IMR-90 (cell line): Measurements from ENCODE around the gene PLAAT3. TPM values are rescaled to one million over a fixed set of nuclear protein-coding genes. Genes with fewer than 3 reads are reported as not detected.

Experiments
- ATAC-seq: fragments of 200-7000 bp; cut with Tn5 transposase; 2 replicates; pipeline ENCODE4 v1.9.1; 2020; ENCODE audit warnings: low read depth, mild to moderate bottlenecking, moderate library complexity
- BruUV-seq: library from RNA; stranded (reverse); fragments of 400-500 nt; replicated peaks from 2 replicates; lab custom pipeline; 2021; lab: Mats Ljungman, UMichigan
- CTCF ChIA-PET: fragments of 300-600 bp; formaldehyde crosslinking; extraction: SDS; loops from one replicate; lab custom pipeline; 2021; ENCODE audit warnings: antibody characterized with exemption; lab: Yijun Ruan, JAX
- POLR2A ChIA-PET: fragments of 300-600 bp; sonication (Branson Sonifier 250); formaldehyde crosslinking; loops from one replicate; lab custom pipeline; 2022; ENCODE audit warnings: antibody characterized with exemption; ENCODE audit not compliant: unreplicated experiment; lab: Charles Lee
- DNase-seq: peaks from one replicate; pipeline ENCODE4 v3.0.0; 2013
- H2AFZ ChIP-seq: replicated peaks from 2 replicates; pipeline ENCODE3; 2013; ENCODE audit warnings: low read length, mild to moderate bottlenecking; ENCODE audit not compliant: poor library complexity
- H2AK5ac ChIP-seq: 2 replicates; pipeline ENCODE4 v1.6.1; 2013; ENCODE audit warnings: low read depth, low read length, inconsistent platforms
- H2AK9ac ChIP-seq: replicated peaks from 2 replicates; pipeline ENCODE3; 2013; ENCODE audit warnings: mild to moderate bottlenecking, low read depth, low read length, moderate library complexity; ENCODE audit not compliant: poor library complexity
- H2BK120ac ChIP-seq: 2 replicates; pipeline ENCODE4 v1.6.1; 2013; ENCODE audit warnings: low read depth, low read length, inconsistent platforms
- H2BK15ac ChIP-seq: 3 replicates; pipeline ENCODE4 v1.6.1; 2013; ENCODE audit warnings: low read depth, low read length, inconsistent platforms
- H2BK20ac ChIP-seq: 2 replicates; pipeline ENCODE4 v1.6.1; 2013; ENCODE audit warnings: low read depth, mild to moderate bottlenecking, inconsistent platforms, low read length, moderate library complexity
- H2BK5ac ChIP-seq: 2 replicates; pipeline ENCODE4 v1.6.1; 2013; ENCODE audit warnings: mild to moderate bottlenecking, low read depth, low read length, inconsistent platforms; ENCODE audit not compliant: poor library complexity, severe bottlenecking
- H3K14ac ChIP-seq: replicated peaks from 2 replicates; pipeline ENCODE4 v1.6.1; 2013; ENCODE audit warnings: low read depth, low read length, inconsistent platforms
- H3K18ac ChIP-seq: 2 replicates; pipeline ENCODE4 v1.6.1; 2013; ENCODE audit warnings: low read depth, low read length, control low read depth
- H3K23ac ChIP-seq: 2 replicates; pipeline ENCODE4 v1.6.1; 2013; ENCODE audit warnings: low read depth, low read length, inconsistent platforms
- H3K27ac ChIP-seq: 2 replicates; pipeline ENCODE4 v1.5.1; 2013; ENCODE audit warnings: mild to moderate bottlenecking, control low read depth, low read length; ENCODE audit not compliant: insufficient read depth
- H3K27me3 ChIP-seq: 2 replicates; pipeline ENCODE4 v1.6.1; 2013; ENCODE audit warnings: low read length; ENCODE audit not compliant: control insufficient read depth, insufficient read depth
- H3K36me3 ChIP-seq: 2 replicates; pipeline ENCODE4 v1.6.1; 2013; ENCODE audit warnings: low read length, mixed read lengths; ENCODE audit not compliant: control insufficient read depth, insufficient read depth
- H3K4ac ChIP-seq: 2 replicates; pipeline ENCODE4 v1.6.1; 2013; ENCODE audit warnings: low read depth, low read length, inconsistent platforms
- H3K4me1 ChIP-seq: 2 replicates; pipeline ENCODE4 v1.6.1; 2013; ENCODE audit warnings: low read length, mixed read lengths; ENCODE audit not compliant: control insufficient read depth, insufficient read depth
- H3K4me2 ChIP-seq: 2 replicates; pipeline ENCODE4 v1.6.1; 2013; ENCODE audit warnings: low read depth, mild to moderate bottlenecking, control low read depth, low read length, moderate library complexity
- H3K4me3 ChIP-seq: 2 replicates; pipeline ENCODE4 v1.5.1; 2013; ENCODE audit warnings: low read depth, mild to moderate bottlenecking, control low read depth, low read length, moderate library complexity; ENCODE audit not compliant: insufficient read depth
- H3K56ac ChIP-seq: 2 replicates; pipeline ENCODE4 v1.6.1; 2013; ENCODE audit warnings: low read length, inconsistent platforms; ENCODE audit not compliant: insufficient read depth; ENCODE audit errors: extremely low read depth
- H3K79me1 ChIP-seq, 2 experiments: 2 replicates each; pipeline ENCODE4 v1.6.1; 2013; ENCODE audit warnings: low read length in 2 of 2, inconsistent platforms in 1 of 2, low read depth in 1 of 2
- H3K9ac ChIP-seq: 2 replicates; pipeline ENCODE4 v1.6.1; 2013; ENCODE audit warnings: low read depth, low read length, control low read depth
- H3K9me1 ChIP-seq: 2 replicates; pipeline ENCODE4 v1.6.1; 2013; ENCODE audit warnings: low read length, inconsistent platforms; ENCODE audit not compliant: insufficient read depth
- H3K9me3 ChIP-seq: 2 replicates; pipeline ENCODE4 v1.6.1; 2013; ENCODE audit warnings: low read length; ENCODE audit not compliant: control insufficient read depth, insufficient read depth
- H4K20me1 ChIP-seq: 2 replicates; pipeline ENCODE4 v1.6.1; 2013; ENCODE audit warnings: low read length, inconsistent platforms; ENCODE audit not compliant: insufficient read depth
- H4K5ac ChIP-seq: 2 replicates; pipeline ENCODE4 v1.6.1; 2013; ENCODE audit warnings: mild to moderate bottlenecking, low read depth, low read length, control low read depth
- H4K8ac ChIP-seq, 2 experiments: 2 replicates each; pipeline ENCODE4 v1.6.1; 2013; ENCODE audit warnings: low read depth in 2 of 2, low read length in 2 of 2, control low read depth in 1 of 2, inconsistent platforms in 1 of 2
- H4K91ac ChIP-seq: 2 replicates; pipeline ENCODE4 v1.6.1; 2013; ENCODE audit warnings: low read depth, low read length, inconsistent platforms; ENCODE audit not compliant: insufficient read depth
- BHLHE40 ChIP-seq: fragments of 150-350 bp; IDR thresholded peaks from 2 replicates; pipeline ENCODE4 v1.6.1; 2016; ENCODE audit warnings: mild to moderate bottlenecking, low read depth, low read length
- CEBPB ChIP-seq: IDR thresholded peaks from 2 replicates; pipeline ENCODE4 v1.6.1; 2012; ENCODE audit warnings: low read depth, low read length, improper control_type of control experiment
- CHD1 ChIP-seq: IDR thresholded peaks from 2 replicates; pipeline ENCODE4 v1.6.1; 2012; ENCODE audit warnings: low read depth, low read length, improper control_type of control experiment
- FOS ChIP-seq: fragments of 150-350 bp; IDR thresholded peaks from 2 replicates; pipeline ENCODE4 v1.6.1; 2016; ENCODE audit warnings: low read depth, low read length
- MAFK ChIP-seq: IDR thresholded peaks from 2 replicates; pipeline ENCODE4 v1.6.1; 2012; ENCODE audit warnings: low read depth, low read length, improper control_type of control experiment
- MAZ ChIP-seq: IDR thresholded peaks from 2 replicates; pipeline ENCODE4 v1.6.1; 2012; ENCODE audit warnings: low read depth, mild to moderate bottlenecking, low read length, improper control_type of control experiment, moderate library complexity, borderline replicate concordance
- MXI1 ChIP-seq: IDR thresholded peaks from 2 replicates; pipeline ENCODE4 v1.6.1; 2012; ENCODE audit warnings: low read depth, mild to moderate bottlenecking, low read length, moderate library complexity, borderline replicate concordance
- POLR2A ChIP-seq: IDR thresholded peaks from 2 replicates; pipeline ENCODE4 v1.6.1; 2012; ENCODE audit warnings: mild to moderate bottlenecking, low read depth, low read length
- RAD21 ChIP-seq: IDR thresholded peaks from 2 replicates; pipeline ENCODE4 v1.6.1; 2012; ENCODE audit warnings: low read length, improper control_type of control experiment
- RCOR1 ChIP-seq: IDR thresholded peaks from 2 replicates; pipeline ENCODE4 v1.6.1; 2012; ENCODE audit warnings: mild to moderate bottlenecking, low read length, improper control_type of control experiment; ENCODE audit not compliant: insufficient replicate concordance
- RFX5 ChIP-seq: IDR thresholded peaks from 2 replicates; pipeline ENCODE4 v1.8.0; 2012; ENCODE audit warnings: low read depth, mild to moderate bottlenecking, low read length, moderate library complexity
- SMC3 ChIP-seq: fragments of 150-350 bp; IDR thresholded peaks from 2 replicates; pipeline ENCODE4 v1.6.1; 2016; ENCODE audit warnings: low read depth, mild to moderate bottlenecking, antibody characterized with exemption, low read length, moderate library complexity
- WGBS, 2 experiments: methylation state at CpG; one replicate each; pipeline versions ENCODE4 v1.1.5 to v1.1.7; 2013; ENCODE audit warnings: missing lambda C conversion rate in 2 of 2; ENCODE audit not compliant: insufficient read length in 1 of 2; ENCODE audit errors: extremely low coverage in 2 of 2; 5-methylcytosine and 5-hydroxymethylcytosine counted together
- dilution Hi-C: fragments of 300-500 bp; cut with HindIII; formaldehyde crosslinking; loops from one replicate; pipeline ENCODE4 v1.14.3; 2018; ENCODE audit warnings: low sequenced_read_pairs; ENCODE audit not compliant: unreplicated experiment
- in situ Hi-C: fragments of 300-500 bp; cut with MboI; formaldehyde crosslinking; loops from 3 replicates; pipeline ENCODE4 v1.14.3; 2019; ENCODE audit warnings: low sequenced_read_pairs, inconsistent platforms, mixed read lengths
- intact Hi-C: fragments of 100-400 bp; cut with micrococcal nuclease; formaldehyde crosslinking; loops from 2 replicates; pipeline ENCODE4 v1.10.0; 2022
- polyA plus RNA-seq, 3 experiments: library from polyadenylated mRNA; depleted of rRNA; stranded (reverse); fragments of >200 nt; gene quantifications; 2 replicates each; pipeline ENCODE4 v1.2.3, GENCODE V29; 2012; ENCODE audit warnings: low replicate concordance in 1 of 3
- total RNA-seq: library from RNA; depleted of rRNA; stranded (reverse); fragments of >200 nt; gene quantifications from 2 replicates; pipeline ENCODE4 v1.2.3, GENCODE V29; 2012
- TF ChIP-seq, protein P1 (sequence below): conservative IDR thresholded peaks from 2 replicates; pipeline ENCODE4 v1.5.1; 2012; ENCODE audit warnings: mild to moderate bottlenecking, low read depth, low read length, improper control_type of control experiment
- TF ChIP-seq, protein P2 (sequence below): fragments of 150-350 bp; IDR thresholded peaks from 2 replicates; pipeline ENCODE4 v1.6.1; 2016; ENCODE audit warnings: low read depth, mild to moderate bottlenecking, low read length, moderate library complexity, borderline replicate concordance
- TF ChIP-seq, protein P3 (sequence below): fragments of 150-350 bp; IDR thresholded peaks from 2 replicates; pipeline ENCODE4 v1.6.1; 2017; ENCODE audit warnings: mild to moderate bottlenecking, antibody characterized with exemption, low read length, low read depth

PLAAT3 gene
- total and polyA plus RNA-seq, 2 of the 4 experiments (the other 2 are of a cell fraction), result 3.2 to 3.9 TPM

DNA sequence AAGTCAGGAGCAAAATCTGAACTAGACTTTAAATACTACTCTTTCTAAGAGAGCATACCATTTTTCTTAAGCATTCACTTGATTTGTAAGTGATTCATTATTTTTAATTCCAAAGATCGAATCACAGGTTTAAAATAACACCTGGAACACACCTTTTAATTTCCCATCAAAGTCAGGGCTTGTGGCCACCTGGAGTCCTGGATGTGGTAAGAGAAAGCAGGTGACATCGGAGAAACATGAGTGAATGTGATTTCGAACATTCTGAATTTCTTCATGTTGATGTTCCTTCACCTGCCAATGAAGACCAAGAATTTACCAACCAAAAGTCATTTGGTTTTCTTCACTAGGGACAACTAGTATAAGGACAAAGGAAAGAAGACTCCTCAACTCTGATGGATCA lies 29.0 kb upstream of the PLAAT3 start:
- H3K27me3 ChIP-seq, result no peaks in the 10 kb centered on the region
- no peaks in the 10 kb centered on the region; the same call in 1 of the 2 replicates for H4K20me1 ChIP-seq
- no peak overlapping the region for H3K9ac ChIP-seq
- ChIA-PET CTCF (interaction anchor here (1.0 kb wide), 1 partner anchor 95 kb away, joined by 3 read pairs; no protein-coding TSS in a partner anchor), POLR2A (no interaction called here)
- no peak overlapping the region for H3K4ac ChIP-seq
- intact Hi-C loops (no loop called here), in situ Hi-C loops (no loop called here), dilution Hi-C loops (no loop called here)
- no peak overlapping the region for H3K27ac ChIP-seq
- no peak overlapping the region for H2BK5ac ChIP-seq
- H3K9me3 ChIP-seq, result no peaks in the 10 kb centered on the region
- no peak overlapping the region for H3K14ac ChIP-seq
- no peak overlapping the region for H3K18ac ChIP-seq
- DNase-seq, result no peak
- no peak overlapping the region for H4K91ac ChIP-seq
- no peak overlapping the region for H3K56ac ChIP-seq
- H3K9me1 ChIP-seq, result no peaks in the 10 kb centered on the region
- no peak overlapping the region for H4K8ac ChIP-seq
- no peak overlapping the region for H3K4me3 ChIP-seq
- no peak overlapping the region for H3K4me2 ChIP-seq
- BruUV-seq, result no TSS peak
- H3K23ac ChIP-seq, result no peak overlapping the region
- H2AK5ac ChIP-seq, result no peak overlapping the region
- no peak overlapping the region for H2AFZ ChIP-seq
- H2BK20ac ChIP-seq, result no peak overlapping the region
- no CpG with 5 or more reads among the region's 3 CpGs for WGBS, 2 experiments
- no peak overlapping the region for H2AK9ac ChIP-seq
- no peak overlapping the region for H4K5ac ChIP-seq
- H3K36me3 ChIP-seq, result peaks cover 28% of the 10 kb centered on the region
- peaks cover 6 to 17% of the 10 kb centered on the region in 2 experiments; a peak in 3 of 4 replicates for H3K79me1 ChIP-seq
- TF ChIP-seq MXI1 (no peak), RFX5 (no peak), CHD1 (no peak), RCOR1 (no peak), FOS (no peak), RAD21 (no peak), CEBPB (no peak), BHLHE40 (no peak), SMC3 (no peak), POLR2A (no peak), MAFK (no peak), MAZ (no peak)
- TF ChIP-seq, protein P1, sequence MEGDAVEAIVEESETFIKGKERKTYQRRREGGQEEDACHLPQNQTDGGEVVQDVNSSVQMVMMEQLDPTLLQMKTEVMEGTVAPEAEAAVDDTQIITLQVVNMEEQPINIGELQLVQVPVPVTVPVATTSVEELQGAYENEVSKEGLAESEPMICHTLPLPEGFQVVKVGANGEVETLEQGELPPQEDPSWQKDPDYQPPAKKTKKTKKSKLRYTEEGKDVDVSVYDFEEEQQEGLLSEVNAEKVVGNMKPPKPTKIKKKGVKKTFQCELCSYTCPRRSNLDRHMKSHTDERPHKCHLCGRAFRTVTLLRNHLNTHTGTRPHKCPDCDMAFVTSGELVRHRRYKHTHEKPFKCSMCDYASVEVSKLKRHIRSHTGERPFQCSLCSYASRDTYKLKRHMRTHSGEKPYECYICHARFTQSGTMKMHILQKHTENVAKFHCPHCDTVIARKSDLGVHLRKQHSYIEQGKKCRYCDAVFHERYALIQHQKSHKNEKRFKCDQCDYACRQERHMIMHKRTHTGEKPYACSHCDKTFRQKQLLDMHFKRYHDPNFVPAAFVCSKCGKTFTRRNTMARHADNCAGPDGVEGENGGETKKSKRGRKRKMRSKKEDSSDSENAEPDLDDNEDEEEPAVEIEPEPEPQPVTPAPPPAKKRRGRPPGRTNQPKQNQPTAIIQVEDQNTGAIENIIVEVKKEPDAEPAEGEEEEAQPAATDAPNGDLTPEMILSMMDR, result no peak
- TF ChIP-seq, protein P2, sequence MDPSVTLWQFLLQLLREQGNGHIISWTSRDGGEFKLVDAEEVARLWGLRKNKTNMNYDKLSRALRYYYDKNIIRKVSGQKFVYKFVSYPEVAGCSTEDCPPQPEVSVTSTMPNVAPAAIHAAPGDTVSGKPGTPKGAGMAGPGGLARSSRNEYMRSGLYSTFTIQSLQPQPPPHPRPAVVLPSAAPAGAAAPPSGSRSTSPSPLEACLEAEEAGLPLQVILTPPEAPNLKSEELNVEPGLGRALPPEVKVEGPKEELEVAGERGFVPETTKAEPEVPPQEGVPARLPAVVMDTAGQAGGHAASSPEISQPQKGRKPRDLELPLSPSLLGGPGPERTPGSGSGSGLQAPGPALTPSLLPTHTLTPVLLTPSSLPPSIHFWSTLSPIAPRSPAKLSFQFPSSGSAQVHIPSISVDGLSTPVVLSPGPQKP, result no peak
- TF ChIP-seq, protein P3, sequence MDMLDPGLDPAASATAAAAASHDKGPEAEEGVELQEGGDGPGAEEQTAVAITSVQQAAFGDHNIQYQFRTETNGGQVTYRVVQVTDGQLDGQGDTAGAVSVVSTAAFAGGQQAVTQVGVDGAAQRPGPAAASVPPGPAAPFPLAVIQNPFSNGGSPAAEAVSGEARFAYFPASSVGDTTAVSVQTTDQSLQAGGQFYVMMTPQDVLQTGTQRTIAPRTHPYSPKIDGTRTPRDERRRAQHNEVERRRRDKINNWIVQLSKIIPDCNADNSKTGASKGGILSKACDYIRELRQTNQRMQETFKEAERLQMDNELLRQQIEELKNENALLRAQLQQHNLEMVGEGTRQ, result no peak
- H3K4me1 ChIP-seq, result no peaks in the 10 kb centered on the region
- H2BK15ac ChIP-seq, result no peak overlapping the region
- H2BK120ac ChIP-seq, result no peak overlapping the region
- no peak for ATAC-seq
